NB4 (cell line): ENCODE data around the gene GAS6.

ENCODE experiments used
- CTCF ChIP-seq: IDR thresholded peaks from one replicate; pipeline ENCODE4 v1.5.1; 2012; ENCODE audit warnings: low read depth, low read length
- POLR2A ChIP-seq: IDR thresholded peaks from 2 replicates; pipeline ENCODE4 v1.6.1; 2011; ENCODE audit warnings: mild to moderate bottlenecking; ENCODE audit not compliant: insufficient read length; ENCODE audit errors: extremely low read depth
- TF ChIP-seq, protein P1 (sequence below): IDR thresholded peaks from 2 replicates; pipeline ENCODE4 v1.6.1; 2011; ENCODE audit warnings: low read depth, low read length

- TF ChIP-seq, protein P1, sequence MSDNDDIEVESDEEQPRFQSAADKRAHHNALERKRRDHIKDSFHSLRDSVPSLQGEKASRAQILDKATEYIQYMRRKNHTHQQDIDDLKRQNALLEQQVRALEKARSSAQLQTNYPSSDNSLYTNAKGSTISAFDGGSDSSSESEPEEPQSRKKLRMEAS, result no peak
- TF ChIP-seq CTCF, result no peak
- TF ChIP-seq POLR2A, result no peak
Observed at GRCh38 chr13:113782472-113782871, 81.4 kb downstream of the GAS6 start.
